H9 (cell line): ENCODE results near the gene PSMD1. TPM values are rescaled to one million over a fixed set of nuclear protein-coding genes. Genes with fewer than 3 reads are reported as not detected.

Source experiments
- DNase-seq: peaks from one replicate; pipeline ENCODE4 v3.0.0-alpha.2; 2017
- H2AFZ ChIP-seq: one replicate; pipeline ENCODE4 v1.6.1; 2013; ENCODE audit warnings: mild to moderate bottlenecking, low read length, control low read depth, moderate library complexity
- H2AK5ac ChIP-seq: 2 replicates; pipeline ENCODE4 v1.6.1; 2013; ENCODE audit warnings: low read length, control low read depth, mixed read lengths; ENCODE audit not compliant: insufficient read length
- H2BK120ac ChIP-seq: one replicate; pipeline ENCODE4 v1.6.1; 2013; ENCODE audit warnings: low read depth, mild to moderate bottlenecking, low read length, control low read depth, inconsistent platforms; ENCODE audit not compliant: poor library complexity, severe bottlenecking
- H2BK12ac ChIP-seq: 2 replicates; pipeline ENCODE4 v1.6.1; 2013; ENCODE audit warnings: low read length, control low read depth, mixed read lengths, low read depth; ENCODE audit not compliant: insufficient read length
- H2BK15ac ChIP-seq: 2 replicates; pipeline ENCODE4 v1.6.1; 2013; ENCODE audit warnings: low read depth, low read length, control low read depth
- H2BK20ac ChIP-seq: one replicate; pipeline ENCODE4 v1.6.1; 2013; ENCODE audit warnings: low read depth, mild to moderate bottlenecking, low read length, control low read depth, inconsistent platforms; ENCODE audit not compliant: poor library complexity, severe bottlenecking
- H2BK5ac ChIP-seq: 2 replicates; pipeline ENCODE4 v1.6.1; 2013; ENCODE audit warnings: low read length, control low read depth, mixed read lengths; ENCODE audit not compliant: insufficient read length
- H3K14ac ChIP-seq: 2 replicates; pipeline ENCODE4 v1.6.1; 2013; ENCODE audit warnings: low read length, control low read depth; ENCODE audit not compliant: insufficient read depth
- H3K18ac ChIP-seq: 2 replicates; pipeline ENCODE4 v1.6.1; 2013; ENCODE audit warnings: low read depth, mild to moderate bottlenecking, mixed read lengths, low read length, control low read depth; ENCODE audit not compliant: insufficient read length
- H3K23ac ChIP-seq: 2 replicates; pipeline ENCODE4 v1.6.1; 2013; ENCODE audit warnings: low read length, control low read depth, mixed read lengths, low read depth; ENCODE audit not compliant: insufficient read length
- H3K23me2 ChIP-seq: 2 replicates; pipeline ENCODE4 v1.6.1; 2013; ENCODE audit warnings: low read depth, mild to moderate bottlenecking, mixed read lengths, low read length, control low read depth; ENCODE audit not compliant: insufficient read length, poor library complexity, severe bottlenecking
- H3K27ac ChIP-seq: 2 replicates; pipeline ENCODE4 v1.5.1; 2013; ENCODE audit warnings: low read length, control low read depth, mixed read lengths, low read depth; ENCODE audit not compliant: insufficient read length
- H3K27me3 ChIP-seq: 2 replicates; pipeline ENCODE4 v1.6.1; 2013; ENCODE audit warnings: low read length, control low read depth, inconsistent platforms; ENCODE audit not compliant: insufficient read depth
- H3K4ac ChIP-seq: 2 replicates; pipeline ENCODE4 v1.6.1; 2013; ENCODE audit warnings: low read depth, mild to moderate bottlenecking, control low read depth, inconsistent platforms, low read length, moderate library complexity
- H3K4me1 ChIP-seq: 2 replicates; pipeline ENCODE4 v1.6.1; 2013; ENCODE audit warnings: low read length, control low read depth, inconsistent platforms; ENCODE audit not compliant: insufficient read depth
- H3K4me2 ChIP-seq: 2 replicates; pipeline ENCODE4 v1.6.1; 2013; ENCODE audit warnings: low read length, control low read depth, mixed read lengths; ENCODE audit not compliant: insufficient read length, insufficient read depth
- H3K56ac ChIP-seq: 2 replicates; pipeline ENCODE4 v1.6.1; 2013; ENCODE audit warnings: low read depth, mild to moderate bottlenecking, mixed read lengths, low read length, control low read depth; ENCODE audit not compliant: insufficient read length
- H3K79me1 ChIP-seq: 2 replicates; pipeline ENCODE4 v1.6.1; 2013; ENCODE audit warnings: low read depth, mild to moderate bottlenecking, moderate library complexity, low read length, control low read depth, inconsistent platforms; ENCODE audit not compliant: insufficient read depth, poor library complexity, severe bottlenecking
- H3K79me2 ChIP-seq: 2 replicates; pipeline ENCODE4 v1.6.1; 2013; ENCODE audit warnings: low read length, control low read depth, inconsistent platforms; ENCODE audit not compliant: insufficient read depth
- H3K9ac ChIP-seq: 2 replicates; pipeline ENCODE4 v1.6.1; 2013; ENCODE audit warnings: low read length, control low read depth, mixed read lengths; ENCODE audit not compliant: insufficient read length; ENCODE audit errors: extremely low read depth
- H3K9me3 ChIP-seq: one replicate; pipeline ENCODE4 v1.6.1; 2013; ENCODE audit warnings: low read depth, low read length, inconsistent platforms; ENCODE audit not compliant: control insufficient read depth
- H3T11ph ChIP-seq: one replicate; pipeline ENCODE4 v1.6.1; 2013; ENCODE audit warnings: mild to moderate bottlenecking, low read length, control low read depth, inconsistent platforms
- H4K20me1 ChIP-seq: one replicate; pipeline ENCODE4 v1.6.1; 2013; ENCODE audit not compliant: control insufficient read depth, insufficient read length, insufficient read depth
- H4K5ac ChIP-seq: 2 replicates; pipeline ENCODE4 v1.6.1; 2013; ENCODE audit warnings: low read depth, mild to moderate bottlenecking, mixed read lengths, low read length, control low read depth; ENCODE audit not compliant: insufficient read length
- H4K8ac ChIP-seq: replicated peaks from 2 replicates; pipeline ENCODE4 v1.6.1; 2013; ENCODE audit warnings: low read length, control low read depth, mixed read lengths, low read depth; ENCODE audit not compliant: insufficient read length
- H4K91ac ChIP-seq: 2 replicates; pipeline ENCODE4 v1.6.1; 2013; ENCODE audit warnings: low read depth, mild to moderate bottlenecking, moderate library complexity, mixed read lengths, low read length, control low read depth; ENCODE audit not compliant: insufficient read length
- H3K27ac Mint-ChIP-seq, 3 experiments: 2 replicates in 2 of 3; 3 replicates in 1 of 3; pipeline ENCODE4 v1.8.0; 2020 to 2021; ENCODE audit warnings: mixed read lengths in 3 of 3, mild to moderate bottlenecking in 1 of 3, moderate library complexity in 1 of 3
- H3K27me3 Mint-ChIP-seq: 2 replicates; pipeline ENCODE4 v1.8.0; 2021; ENCODE audit warnings: low read depth, mild to moderate bottlenecking, moderate library complexity, mixed read lengths
- H3K36me3 Mint-ChIP-seq, 3 experiments: 2 replicates in 2 of 3; 3 replicates in 1 of 3; pipeline ENCODE4 v1.8.0; 2020 to 2021; ENCODE audit warnings: low read depth in 3 of 3, mixed read lengths in 3 of 3; ENCODE audit not compliant: insufficient read depth in 1 of 3
- H3K4me1 Mint-ChIP-seq, 2 experiments: 2 replicates each; pipeline ENCODE4 v1.8.0; 2020; ENCODE audit warnings: mixed read lengths in 2 of 2
- H3K4me3 Mint-ChIP-seq, 2 experiments: 2 replicates in 1 of 2; 3 replicates in 1 of 2; pipeline ENCODE4 v1.8.0; 2020 to 2021; ENCODE audit warnings: mild to moderate bottlenecking in 2 of 2, mixed read lengths in 2 of 2, moderate library complexity in 1 of 2
- H3K9me3 Mint-ChIP-seq, 2 experiments: 2 replicates in 1 of 2; 3 replicates in 1 of 2; pipeline ENCODE4 v1.8.0; 2020; ENCODE audit warnings: mild to moderate bottlenecking in 2 of 2, mixed read lengths in 2 of 2, moderate library complexity in 1 of 2
- whole genome bisulfite sequencing: extraction: QIAGEN DNeasy Blood & Tissue Kit; methylation state at CpG from one replicate; pipeline ENCODE4 v1.1.7; 2013; ENCODE audit warnings: missing lambda C conversion rate, low lambda C conversion rate, mixed read lengths; ENCODE audit not compliant: insufficient read length; ENCODE audit errors: extremely low coverage; 5-methylcytosine and 5-hydroxymethylcytosine counted together
- total RNA-seq: library from RNA; stranded (reverse); gene quantifications from 2 replicates; pipeline ENCODE4 v1.2.1, GENCODE V29; 2021
- TF ChIP-seq, protein P1 (sequence below): fragments of 200-600 bp; sonication (generic); conservative IDR thresholded peaks from 3 replicates; pipeline ENCODE4 v1.8.0; 2021; ENCODE audit warnings: antibody characterized with exemption, mild to moderate bottlenecking

The PSMD1 gene
- total RNA-seq, 1 experiment from 2014 or later = 166 TPM

DNA sequence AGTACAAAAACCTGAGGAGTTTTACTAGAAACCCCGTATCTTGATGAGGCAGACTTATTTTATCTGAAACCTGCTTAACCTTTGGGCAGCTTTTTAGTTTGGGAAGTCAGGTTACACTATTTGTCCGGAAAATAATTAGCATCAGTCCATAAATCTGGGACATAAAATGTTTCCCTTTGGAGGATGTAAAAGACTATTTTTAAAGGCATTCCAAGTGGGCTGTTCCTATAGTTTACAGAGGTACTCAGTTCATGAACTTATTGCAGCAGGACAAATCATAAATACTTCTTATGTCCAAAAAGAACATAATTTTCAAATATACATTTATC lies 61.9 kb downstream of the PSMD1 start:
- Histone ChIP-seq H3K4ac (no peak overlapping the region), H2BK5ac (no peak overlapping the region), H2BK120ac (no peak overlapping the region), H2BK20ac (no peak overlapping the region), H4K20me1 (no peaks in the 10 kb centered on the region), H3K9ac (no peak overlapping the region), H3K23ac (no peak overlapping the region), H3K9me3 (no peaks in the 10 kb centered on the region), H3K27ac (no peak overlapping the region), H2AK5ac (no peak overlapping the region), H3K79me2 (no peaks in the 10 kb centered on the region), H3K23me2 (no peaks in the 10 kb centered on the region), H4K91ac (no peak overlapping the region), H4K5ac (no peak overlapping the region), H3K79me1 (no peaks in the 10 kb centered on the region), H3K18ac (no peak overlapping the region), H2BK15ac (no peak overlapping the region), H3K56ac (no peak overlapping the region), H3T11ph (no peak overlapping the region), H2BK12ac (no peak overlapping the region), H3K27me3 (no peaks in the 10 kb centered on the region), H4K8ac (no peak overlapping the region), H2AFZ (no peak overlapping the region), H3K4me2 (no peak overlapping the region), H3K4me1 (peaks cover 6% of the 10 kb centered on the region; the same call in 1 of the 2 replicates), H3K14ac (no peak overlapping the region)
- DNase-seq = no peak
- TF ChIP-seq, protein P1, sequence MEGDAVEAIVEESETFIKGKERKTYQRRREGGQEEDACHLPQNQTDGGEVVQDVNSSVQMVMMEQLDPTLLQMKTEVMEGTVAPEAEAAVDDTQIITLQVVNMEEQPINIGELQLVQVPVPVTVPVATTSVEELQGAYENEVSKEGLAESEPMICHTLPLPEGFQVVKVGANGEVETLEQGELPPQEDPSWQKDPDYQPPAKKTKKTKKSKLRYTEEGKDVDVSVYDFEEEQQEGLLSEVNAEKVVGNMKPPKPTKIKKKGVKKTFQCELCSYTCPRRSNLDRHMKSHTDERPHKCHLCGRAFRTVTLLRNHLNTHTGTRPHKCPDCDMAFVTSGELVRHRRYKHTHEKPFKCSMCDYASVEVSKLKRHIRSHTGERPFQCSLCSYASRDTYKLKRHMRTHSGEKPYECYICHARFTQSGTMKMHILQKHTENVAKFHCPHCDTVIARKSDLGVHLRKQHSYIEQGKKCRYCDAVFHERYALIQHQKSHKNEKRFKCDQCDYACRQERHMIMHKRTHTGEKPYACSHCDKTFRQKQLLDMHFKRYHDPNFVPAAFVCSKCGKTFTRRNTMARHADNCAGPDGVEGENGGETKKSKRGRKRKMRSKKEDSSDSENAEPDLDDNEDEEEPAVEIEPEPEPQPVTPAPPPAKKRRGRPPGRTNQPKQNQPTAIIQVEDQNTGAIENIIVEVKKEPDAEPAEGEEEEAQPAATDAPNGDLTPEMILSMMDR = no peak
- Mint-ChIP-seq H3K27me3 (no peaks in the 10 kb centered on the region), H3K27ac (peak overlapping the region in 1 of 3 experiments; percentile 14; a peak in 1 of 7 replicates), H3K4me3 (no peak overlapping the region), H3K9me3 (no peaks in the 10 kb centered on the region), H3K4me1 (peaks cover 31 to 35% of the 10 kb centered on the region in 2 experiments), H3K36me3 (no peaks in the 10 kb centered on the region)
- no CpG with 5 or more reads among the region's 2 CpGs for WGBS
